ENCODE results near the gene DNAJC6. TPM values are rescaled to one million over a fixed set of nuclear protein-coding genes. Genes with fewer than 3 reads are reported as not detected.
"Not testable (repeated sequence)": the region's sequence is repeated elsewhere in the genome, so short reads cannot be mapped to it uniquely, and the experiment has no call there.

DNAJC6 gene
- total RNA-seq, 1 donor from 2014 or later = 0.67 TPM

DNA sequence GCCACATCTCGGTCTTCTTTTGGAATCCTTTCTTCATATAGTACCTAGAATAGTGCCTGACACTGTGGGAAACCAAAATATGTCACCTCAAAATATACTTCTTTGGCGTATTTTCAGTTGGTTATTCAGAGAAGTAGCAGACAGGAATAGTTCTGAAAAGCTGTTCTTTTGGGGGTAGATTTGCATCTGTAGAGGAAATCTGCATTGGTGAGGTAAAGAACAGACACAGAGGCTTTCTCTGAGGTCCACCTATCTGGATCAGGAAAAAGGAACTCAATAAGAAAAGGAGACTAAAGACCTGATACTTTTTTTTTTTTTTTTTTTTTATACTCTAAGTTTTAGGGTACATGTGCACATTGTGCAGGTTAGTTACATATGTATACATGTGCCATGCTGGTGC is 134.3 kb downstream of the DNAJC6 start:
- ChIA-PET POLR2A (no interaction called here), CTCF (no interaction called here)
- no peak overlapping the region for H3K4me3 Mint-ChIP-seq
- H3K4me1 Mint-ChIP-seq = no peaks in the 10 kb centered on the region
- H3K27ac Mint-ChIP-seq = no peak overlapping the region
- H3K27me3 Mint-ChIP-seq = no peaks in the 10 kb centered on the region
- H3K9me3 Mint-ChIP-seq = no peaks in the 10 kb centered on the region
- intact Hi-C loops (cut with micrococcal nuclease) = no loop called here
- TF ChIP-seq, protein P1, sequence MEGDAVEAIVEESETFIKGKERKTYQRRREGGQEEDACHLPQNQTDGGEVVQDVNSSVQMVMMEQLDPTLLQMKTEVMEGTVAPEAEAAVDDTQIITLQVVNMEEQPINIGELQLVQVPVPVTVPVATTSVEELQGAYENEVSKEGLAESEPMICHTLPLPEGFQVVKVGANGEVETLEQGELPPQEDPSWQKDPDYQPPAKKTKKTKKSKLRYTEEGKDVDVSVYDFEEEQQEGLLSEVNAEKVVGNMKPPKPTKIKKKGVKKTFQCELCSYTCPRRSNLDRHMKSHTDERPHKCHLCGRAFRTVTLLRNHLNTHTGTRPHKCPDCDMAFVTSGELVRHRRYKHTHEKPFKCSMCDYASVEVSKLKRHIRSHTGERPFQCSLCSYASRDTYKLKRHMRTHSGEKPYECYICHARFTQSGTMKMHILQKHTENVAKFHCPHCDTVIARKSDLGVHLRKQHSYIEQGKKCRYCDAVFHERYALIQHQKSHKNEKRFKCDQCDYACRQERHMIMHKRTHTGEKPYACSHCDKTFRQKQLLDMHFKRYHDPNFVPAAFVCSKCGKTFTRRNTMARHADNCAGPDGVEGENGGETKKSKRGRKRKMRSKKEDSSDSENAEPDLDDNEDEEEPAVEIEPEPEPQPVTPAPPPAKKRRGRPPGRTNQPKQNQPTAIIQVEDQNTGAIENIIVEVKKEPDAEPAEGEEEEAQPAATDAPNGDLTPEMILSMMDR (IDR thresholded peaks at IDR 0.05) = no peak
- no peak for ATAC-seq (ENCODE audit: low read depth)
- DNase-seq = no peak
- H3K36me3 Mint-ChIP-seq (ENCODE audit: low read depth) = no peaks in the 10 kb centered on the region

DNA sequence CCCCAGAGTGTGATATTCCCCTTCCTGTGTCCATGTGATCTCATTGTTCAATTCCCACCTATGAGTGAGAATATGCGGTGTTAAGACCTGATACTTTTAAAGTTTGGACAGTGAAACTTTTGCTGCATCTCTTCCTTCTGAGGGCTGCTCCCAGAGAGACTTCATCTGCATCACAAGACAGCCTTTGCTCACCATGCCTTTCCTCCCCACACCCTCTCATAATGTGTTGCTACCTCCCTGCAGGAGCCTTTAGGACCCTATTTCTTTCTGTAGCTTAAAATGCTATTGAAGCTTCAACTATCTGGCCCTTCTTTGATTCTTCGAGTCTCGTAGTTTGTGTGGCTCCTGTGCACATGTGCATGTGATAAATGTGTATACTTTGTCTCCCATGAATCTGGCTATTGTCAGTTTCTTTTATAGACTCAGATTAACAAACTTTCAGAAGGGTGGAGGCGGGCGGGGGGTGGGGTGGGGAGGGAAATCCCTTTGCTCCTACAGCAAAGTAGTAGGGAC is 134.8 kb downstream of the DNAJC6 start:
- TF ChIP-seq, protein P1 (IDR thresholded peaks at IDR 0.05) = no peak
- intact Hi-C loops (cut with micrococcal nuclease) = no loop called here
- Mint-ChIP-seq H3K27ac (no peak overlapping the region), H3K27me3 (no peaks in the 10 kb centered on the region), H3K36me3 (ENCODE audit: low read depth) (no peaks in the 10 kb centered on the region), H3K4me1 (no peaks in the 10 kb centered on the region), H3K9me3 (no peaks in the 10 kb centered on the region), H3K4me3 (no peak overlapping the region)
- ATAC-seq (ENCODE audit: low read depth) (no peak), DNase-seq (no peak)
- POLR2A ChIA-PET = no interaction called here
- CTCF ChIA-PET = no interaction called here

DNA sequence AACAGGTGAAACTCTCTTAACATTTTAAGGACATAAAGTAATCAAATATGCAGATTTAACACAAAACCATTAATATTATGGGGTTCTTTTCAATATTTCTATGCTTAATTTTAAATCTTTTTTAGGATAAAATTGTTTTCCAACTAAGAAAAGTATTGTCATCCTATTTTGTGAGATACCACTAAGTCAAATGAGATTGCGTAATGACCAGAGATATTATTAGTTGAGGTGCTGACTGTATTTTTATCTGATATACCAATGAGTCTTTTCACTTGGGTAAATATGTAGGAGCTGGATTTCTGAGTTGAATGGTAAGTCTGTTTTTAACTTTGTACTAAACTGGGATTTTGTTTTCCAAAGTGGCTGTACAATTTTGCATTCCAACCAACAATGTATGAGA is 136.5 kb downstream of the DNAJC6 start:
- DNase-seq (no peak), ATAC-seq (ENCODE audit: low read depth) (no peak)
- intact Hi-C loops (cut with micrococcal nuclease) = no loop called here
- no peaks in the 10 kb centered on the region for H3K9me3 Mint-ChIP-seq
- TF ChIP-seq, protein P1 (IDR thresholded peaks at IDR 0.05) = no peak
- H3K4me3 Mint-ChIP-seq = no peak overlapping the region
- H3K27ac Mint-ChIP-seq = no peak overlapping the region
- no peaks in the 10 kb centered on the region for H3K36me3 Mint-ChIP-seq (ENCODE audit: low read depth)
- POLR2A ChIA-PET = no interaction called here
- no peaks in the 10 kb centered on the region for H3K27me3 Mint-ChIP-seq
- H3K4me1 Mint-ChIP-seq = no peaks in the 10 kb centered on the region
- CTCF ChIA-PET = no interaction called here

DNA sequence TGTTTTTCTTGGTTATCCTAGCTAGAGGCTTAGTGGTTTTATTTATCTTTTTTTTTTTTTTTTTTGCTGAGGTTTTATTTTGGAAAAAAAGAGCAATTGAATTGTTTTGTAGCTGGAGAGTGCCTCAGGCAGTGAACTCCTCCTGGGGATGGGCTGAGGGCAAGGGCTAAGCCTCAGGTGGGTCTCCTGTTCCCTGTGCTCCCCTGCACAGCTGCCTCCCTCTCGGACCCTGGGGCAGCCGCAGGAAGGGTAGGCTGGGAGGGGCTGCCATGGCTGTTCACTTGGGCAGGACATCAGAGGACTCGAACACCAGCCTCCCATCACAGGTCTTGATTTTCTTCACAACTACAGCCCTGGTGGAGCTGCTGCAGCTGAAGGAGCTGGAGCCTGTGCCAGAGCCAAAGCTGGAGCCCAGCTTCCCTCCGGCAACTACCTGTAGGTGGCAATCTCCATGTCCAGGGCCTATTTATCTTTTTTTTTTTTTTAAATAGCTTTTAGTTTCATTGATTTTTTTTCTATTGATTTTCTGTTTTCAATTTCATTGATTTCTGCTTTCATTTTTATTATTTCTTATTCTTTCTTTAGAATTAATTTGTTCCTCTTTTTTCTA is 140.0 kb downstream of the DNAJC6 start:
- no peaks in the 10 kb centered on the region for H3K4me1 Mint-ChIP-seq
- ATAC-seq (ENCODE audit: low read depth) (no peak), DNase-seq (no peak)
- H3K36me3 Mint-ChIP-seq (ENCODE audit: low read depth) = no peaks in the 10 kb centered on the region
- ChIA-PET CTCF (no interaction called here), POLR2A (no interaction called here)
- TF ChIP-seq, protein P1 (IDR thresholded peaks at IDR 0.05) = no peak
- H3K27ac Mint-ChIP-seq = no peak overlapping the region
- no peaks in the 10 kb centered on the region for H3K9me3 Mint-ChIP-seq
- intact Hi-C loops (cut with micrococcal nuclease) = no loop called here
- no peak overlapping the region for H3K4me3 Mint-ChIP-seq
- no peaks in the 10 kb centered on the region for H3K27me3 Mint-ChIP-seq

DNA sequence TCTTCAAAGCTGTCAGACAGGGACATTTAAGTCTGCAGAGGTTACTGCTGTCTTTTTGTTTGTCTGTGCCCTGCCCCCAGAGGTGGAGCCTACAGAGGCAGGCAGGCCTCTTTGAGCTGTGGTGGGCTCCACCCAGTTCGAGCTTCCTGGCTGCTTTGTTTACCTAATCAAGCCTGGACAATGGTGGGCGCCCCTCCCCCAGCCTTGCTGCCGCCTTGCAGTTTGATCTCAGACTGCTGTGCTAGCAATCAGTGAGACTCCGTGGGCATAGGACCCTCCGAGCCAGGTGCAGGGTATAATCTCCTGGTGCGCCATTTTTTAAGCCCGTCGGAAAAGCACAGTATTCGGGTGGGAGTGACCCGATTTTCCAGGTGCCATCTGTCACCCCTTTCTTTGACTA is 146.3 kb downstream of the DNAJC6 start:
- POLR2A ChIA-PET; intact Hi-C loops (cut with micrococcal nuclease); H3K4me3 Mint-ChIP-seq; H3K4me1 Mint-ChIP-seq; H3K9me3 Mint-ChIP-seq; H3K27me3 Mint-ChIP-seq; DNase-seq; H3K27ac Mint-ChIP-seq; CTCF ChIA-PET; ATAC-seq (ENCODE audit: low read depth); H3K36me3 Mint-ChIP-seq (ENCODE audit: low read depth): not testable (repeated sequence)

DNA sequence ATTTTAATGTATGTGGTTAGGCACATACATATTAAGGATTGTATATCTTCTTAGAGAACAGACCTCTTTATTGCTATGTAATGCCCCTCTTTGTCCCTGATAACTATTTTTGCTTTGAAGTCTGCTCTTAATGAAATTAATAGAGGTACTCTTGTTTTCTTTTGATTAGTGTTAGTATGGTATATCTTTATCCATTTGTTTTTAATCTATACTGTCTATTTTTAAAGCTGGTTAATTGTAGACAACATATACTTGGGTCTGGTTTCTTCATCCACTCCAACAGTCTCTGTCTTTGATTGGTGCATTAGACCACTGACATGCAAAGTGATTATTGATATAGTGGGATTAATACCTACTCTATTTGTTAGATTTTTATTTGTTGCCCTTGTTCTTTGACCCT is 147.1 kb downstream of the DNAJC6 start:
- Mint-ChIP-seq H3K27ac (no peak overlapping the region), H3K36me3 (ENCODE audit: low read depth) (no peaks in the 10 kb centered on the region), H3K9me3 (peaks cover 4% of the 10 kb centered on the region), H3K4me1 (no peaks in the 10 kb centered on the region), H3K27me3 (peaks cover 4% of the 10 kb centered on the region), H3K4me3 (no peak overlapping the region)
- ChIA-PET POLR2A (no interaction called here), CTCF (no interaction called here)
- TF ChIP-seq, protein P1 (IDR thresholded peaks at IDR 0.05) = no peak
- intact Hi-C loops (cut with micrococcal nuclease) = no loop called here
- ATAC-seq (ENCODE audit: low read depth) (no peak), DNase-seq (no peak)

Measured in activated B cell treated with CpG ODN at 0.5 μM for 24 hours (primary cell).